GM19463 (cell line): ENCODE data around the gene GOLGA1.
"Not testable (repeated sequence)": the region's sequence is repeated elsewhere in the genome, so short reads cannot be mapped to it uniquely, and the experiment has no call there.

Source experiments
- ATAC-seq: cut with Tn5 transposase; IDR thresholded peaks from one replicate; pipeline ENCODE4 v1.9.1; 2021; ENCODE audit warnings: mild to moderate bottlenecking, moderate library complexity; ENCODE audit not compliant: unreplicated experiment

The GOLGA1 gene

GRCh38 chr9:124838567-124839275, 102.2 kb downstream of the GOLGA1 start:
- not testable (repeated sequence) for ATAC-seq

- ATAC-seq: not testable (repeated sequence)
Observed at GRCh38 chr9:124838132-124838531, 102.8 kb downstream of the GOLGA1 start.

- no peak for ATAC-seq
Observed at GRCh38 chr9:124835026-124835557, 105.8 kb downstream of the GOLGA1 start.

GRCh38 chr9:124834591-124834990, 106.3 kb downstream of the GOLGA1 start:
- no peak for ATAC-seq

GRCh38 chr9:124831642-124832364, 109.1 kb downstream of the GOLGA1 start:
- no peak for ATAC-seq

GRCh38 chr9:124830593-124830992, 110.3 kb downstream of the GOLGA1 start:
- no peak for ATAC-seq

GRCh38 chr9:124829334-124829669, 111.6 kb downstream of the GOLGA1 start:
- no peak for ATAC-seq

GRCh38 chr9:124828489-124829333, 112.2 kb downstream of the GOLGA1 start:
- no peak for ATAC-seq
